Measurements from ENCODE around the gene DEPDC5.

GRCh38 chr22:31940506-31940905 is 186.7 kb downstream of the DEPDC5 start:
- TF ChIP-seq, protein P1, sequence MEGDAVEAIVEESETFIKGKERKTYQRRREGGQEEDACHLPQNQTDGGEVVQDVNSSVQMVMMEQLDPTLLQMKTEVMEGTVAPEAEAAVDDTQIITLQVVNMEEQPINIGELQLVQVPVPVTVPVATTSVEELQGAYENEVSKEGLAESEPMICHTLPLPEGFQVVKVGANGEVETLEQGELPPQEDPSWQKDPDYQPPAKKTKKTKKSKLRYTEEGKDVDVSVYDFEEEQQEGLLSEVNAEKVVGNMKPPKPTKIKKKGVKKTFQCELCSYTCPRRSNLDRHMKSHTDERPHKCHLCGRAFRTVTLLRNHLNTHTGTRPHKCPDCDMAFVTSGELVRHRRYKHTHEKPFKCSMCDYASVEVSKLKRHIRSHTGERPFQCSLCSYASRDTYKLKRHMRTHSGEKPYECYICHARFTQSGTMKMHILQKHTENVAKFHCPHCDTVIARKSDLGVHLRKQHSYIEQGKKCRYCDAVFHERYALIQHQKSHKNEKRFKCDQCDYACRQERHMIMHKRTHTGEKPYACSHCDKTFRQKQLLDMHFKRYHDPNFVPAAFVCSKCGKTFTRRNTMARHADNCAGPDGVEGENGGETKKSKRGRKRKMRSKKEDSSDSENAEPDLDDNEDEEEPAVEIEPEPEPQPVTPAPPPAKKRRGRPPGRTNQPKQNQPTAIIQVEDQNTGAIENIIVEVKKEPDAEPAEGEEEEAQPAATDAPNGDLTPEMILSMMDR (IDR thresholded peaks at IDR 0.05; ENCODE audit: insufficient read depth, low read length) = no peak
- no peak for TF ChIP-seq POLR2AphosphoS5 (IDR thresholded peaks at IDR 0.05; ENCODE audit: low read depth)
- TF ChIP-seq REST (IDR thresholded peaks at IDR 0.05; ENCODE audit: insufficient replicate concordance, low read depth) = no peak
